Measurements from ENCODE around the gene OIP5. TPM values are rescaled to one million over a fixed set of nuclear protein-coding genes. Genes with fewer than 3 reads are reported as not detected.
"Not testable (repeated sequence)": the region's sequence is repeated elsewhere in the genome, so short reads cannot be mapped to it uniquely, and the experiment has no call there.

OIP5 gene
- polyA plus RNA-seq, 1 donor from 2014 or later = 0.68 TPM

DNA sequence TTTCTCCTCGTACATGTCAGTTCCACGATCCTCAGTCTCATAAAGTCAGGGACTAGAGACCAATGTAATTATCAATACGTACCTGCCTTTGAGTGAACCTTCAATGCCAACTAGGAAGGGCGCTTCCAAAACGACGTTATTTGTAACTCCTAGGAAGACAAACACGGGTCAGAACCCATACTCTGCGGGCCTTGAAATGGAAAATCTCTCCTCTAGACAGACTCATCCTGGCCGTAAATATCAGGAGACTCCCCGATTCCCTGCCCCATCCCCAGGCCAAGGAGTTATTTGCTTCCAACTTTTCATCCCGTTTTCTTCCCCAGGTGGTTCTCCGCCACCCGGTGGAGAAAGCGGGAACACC is 578 bp downstream of the OIP5 start:
- Mint-ChIP-seq H3K27me3 (no peaks in the 10 kb centered on the region), H3K4me3 (peak overlapping the region; percentile 97 to 100 (median 100)), H3K27ac (peak overlapping the region; percentile 28 to 98 (median 98)), H3K4me1 (peaks cover 7 to 24% (median 24%) of the 10 kb centered on the region in 3 donors), H3K9me3 (no peaks in the 10 kb centered on the region), H3K36me3 (peaks cover 2% of the 10 kb centered on the region)

DNA sequence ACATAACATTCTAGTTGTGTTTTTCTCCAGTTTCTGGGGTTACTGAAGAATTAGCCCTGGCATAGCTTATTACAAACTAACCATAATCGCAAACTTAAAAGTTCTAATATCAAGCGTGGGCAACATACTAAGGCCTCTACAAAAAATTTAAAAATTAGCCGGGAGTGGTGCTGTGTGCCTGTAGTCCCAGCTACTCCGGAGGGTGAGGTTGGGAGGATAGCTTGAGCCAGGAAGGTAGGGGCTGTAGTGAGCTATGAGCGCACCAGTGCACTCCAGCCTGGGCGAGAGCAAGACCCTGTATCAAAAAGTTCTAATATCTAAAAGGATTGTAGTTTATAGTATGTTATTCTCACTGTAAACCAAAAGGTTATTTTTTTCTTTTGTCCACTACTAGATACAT is 1.1 kb downstream of the OIP5 start:
- Mint-ChIP-seq H3K36me3 (peaks cover 2% of the 10 kb centered on the region), H3K4me1 (peaks cover 7 to 24% (median 21%) of the 10 kb centered on the region in 3 donors), H3K27ac (peak overlapping the region; percentile 28 to 98 (median 98)), H3K9me3 (no peaks in the 10 kb centered on the region), H3K27me3 (no peaks in the 10 kb centered on the region), H3K4me3 (peak overlapping the region; percentile 97 to 100 (median 100))

DNA sequence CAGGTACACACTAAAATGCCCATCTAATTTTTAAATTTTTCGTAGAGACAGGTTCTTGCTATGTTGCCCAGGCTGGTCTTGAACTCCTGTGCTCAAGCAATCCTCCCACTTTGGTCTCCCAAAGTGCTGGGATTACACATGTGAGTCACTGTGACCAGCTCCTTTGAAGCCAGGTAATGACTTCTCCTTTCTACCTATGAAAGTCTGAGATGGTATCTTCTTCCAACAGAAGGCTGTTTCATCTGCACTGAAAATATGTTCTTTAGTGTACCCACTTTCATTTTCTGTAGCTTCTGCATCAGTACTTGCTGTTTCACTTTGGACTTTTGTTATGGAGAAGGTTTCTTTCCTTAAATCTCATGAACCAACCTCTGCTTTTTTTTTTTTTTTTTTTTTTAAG is 8.8 kb downstream of the OIP5 start:
- H3K9me3 Mint-ChIP-seq = no peaks in the 10 kb centered on the region
- no peaks in the 10 kb centered on the region for H3K27me3 Mint-ChIP-seq
- peaks cover 0 to 3% (median 0%) of the 10 kb centered on the region in 3 donors for H3K4me1 Mint-ChIP-seq
- no peak overlapping the region for H3K4me3 Mint-ChIP-seq
- peaks cover 3% of the 10 kb centered on the region for H3K36me3 Mint-ChIP-seq
- no peak overlapping the region for H3K27ac Mint-ChIP-seq

DNA sequence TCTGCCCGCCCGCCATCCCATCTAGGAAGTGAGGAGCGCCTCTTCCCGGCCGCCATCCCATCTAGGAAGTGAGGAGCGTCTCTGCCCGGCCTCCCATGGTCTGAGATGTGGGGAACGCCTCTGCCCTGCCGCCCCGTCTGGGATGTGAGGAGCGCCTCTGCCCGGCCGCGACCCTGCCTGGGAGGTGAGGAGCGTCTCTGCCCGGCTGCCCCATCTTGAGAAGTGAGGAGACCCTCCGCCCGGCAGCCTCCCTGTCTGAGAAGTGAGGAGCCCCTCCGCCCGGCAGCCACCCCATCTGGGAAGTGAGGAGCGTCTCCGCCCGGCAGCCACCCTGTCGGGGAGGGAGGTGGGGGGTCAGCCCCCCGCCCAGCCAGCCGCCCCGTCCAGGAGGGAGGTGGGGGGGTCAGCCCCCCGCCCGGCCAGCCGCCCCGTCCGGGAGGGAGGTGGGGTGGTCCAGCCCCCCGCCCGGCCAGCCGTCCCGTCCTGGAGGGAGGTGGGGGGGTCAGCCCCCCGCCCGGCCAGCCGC is 11.5 kb downstream of the OIP5 start:
- not testable (repeated sequence) for H3K4me3 Mint-ChIP-seq, H3K27ac Mint-ChIP-seq, H3K9me3 Mint-ChIP-seq, H3K27me3 Mint-ChIP-seq, H3K36me3 Mint-ChIP-seq, H3K4me1 Mint-ChIP-seq

DNA sequence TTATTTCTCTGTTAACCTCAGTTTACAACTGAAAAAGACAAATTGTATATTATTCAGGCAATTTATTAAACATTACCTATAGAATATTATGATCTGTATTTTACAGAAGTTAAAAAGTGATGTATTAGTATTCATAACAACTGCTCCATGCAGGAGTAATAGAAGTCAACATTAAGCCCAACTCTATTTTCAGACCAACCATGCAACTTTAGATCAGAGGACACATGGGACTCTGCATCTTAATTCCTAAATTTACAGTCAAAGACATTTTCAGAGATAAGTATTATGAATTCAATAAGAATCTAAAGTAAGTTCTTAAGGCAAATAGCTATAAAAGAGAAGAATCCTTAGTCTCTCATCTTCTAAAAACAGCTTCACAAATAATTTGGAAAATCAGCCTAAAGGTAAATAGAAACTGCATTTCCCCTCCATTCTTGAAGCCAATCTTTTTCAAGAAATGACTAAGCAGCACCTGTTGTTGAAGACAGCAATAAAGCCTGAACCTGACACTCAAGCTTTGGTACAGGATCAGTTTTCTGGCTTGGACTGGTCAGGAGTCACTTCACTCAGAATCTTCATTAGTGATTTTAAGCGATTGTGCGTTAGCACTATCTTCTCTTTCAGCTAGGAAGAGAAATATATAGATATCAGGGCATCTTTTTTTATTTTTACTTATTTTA is 23.0 kb downstream of the OIP5 start:
- Mint-ChIP-seq H3K9me3 (no peaks in the 10 kb centered on the region), H3K4me3 (no peak overlapping the region), H3K36me3 (peaks cover 4% of the 10 kb centered on the region), H3K27ac (no peak overlapping the region), H3K4me1 (peaks cover 3 to 8% (median 4%) of the 10 kb centered on the region in 3 donors), H3K27me3 (no peaks in the 10 kb centered on the region)

DNA sequence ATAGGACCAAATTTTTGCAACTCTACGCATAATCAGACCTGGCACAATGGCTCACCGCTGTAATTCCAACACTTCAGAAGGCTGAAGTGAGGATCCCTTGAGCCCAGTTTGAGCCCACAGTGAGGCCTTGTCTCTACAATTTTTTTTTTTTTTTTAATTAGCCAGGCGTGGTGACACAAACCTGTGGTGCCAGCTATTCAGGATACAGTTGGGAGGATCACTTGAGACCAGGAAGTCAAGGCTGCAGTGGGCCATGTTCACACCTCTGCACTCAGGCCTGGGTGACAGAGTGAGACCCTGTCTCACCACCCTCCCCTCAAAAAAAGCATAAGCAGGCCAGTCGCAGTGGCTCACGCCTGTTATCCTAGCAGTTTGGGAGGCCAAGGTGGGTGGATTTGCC is 24.7 kb downstream of the OIP5 start:
- H3K4me1 Mint-ChIP-seq = peaks cover 6 to 14% (median 9%) of the 10 kb centered on the region in 3 donors
- no peak overlapping the region for H3K27ac Mint-ChIP-seq
- H3K36me3 Mint-ChIP-seq = peaks cover 4% of the 10 kb centered on the region
- no peaks in the 10 kb centered on the region for H3K9me3 Mint-ChIP-seq
- no peaks in the 10 kb centered on the region for H3K27me3 Mint-ChIP-seq
- H3K4me3 Mint-ChIP-seq = no peak overlapping the region

DNA sequence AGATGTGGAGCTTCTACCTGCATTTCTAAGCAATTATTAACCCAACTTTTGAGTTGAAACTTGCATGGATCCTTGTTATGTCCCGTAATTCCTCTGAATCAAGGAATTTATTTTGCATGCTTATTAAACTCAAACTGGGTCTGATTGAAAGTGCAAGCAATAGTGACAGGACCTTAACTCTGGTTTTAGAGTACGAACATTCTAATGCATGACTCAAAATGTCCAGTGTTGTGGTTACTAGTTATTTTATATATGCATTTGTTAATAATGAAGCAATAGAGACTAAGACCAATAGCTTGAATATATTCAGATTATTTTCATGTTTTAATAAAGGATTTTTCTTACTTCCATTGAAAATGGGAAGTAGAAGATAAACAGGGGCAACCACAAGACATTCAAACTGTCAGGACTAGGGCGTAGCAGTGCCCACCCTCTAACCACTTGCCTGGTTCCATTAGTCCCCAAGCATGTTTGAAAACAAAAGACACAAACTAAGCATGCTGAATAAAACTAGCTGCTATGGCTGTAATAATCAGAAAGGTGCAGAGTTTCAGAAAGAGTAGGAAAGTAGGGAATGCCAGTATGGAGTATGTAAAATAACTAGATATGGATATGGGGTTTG is 28.1 kb downstream of the OIP5 start:
- peak overlapping the region in 1 of 3 donors; percentile 94 for H3K27ac Mint-ChIP-seq
- H3K4me3 Mint-ChIP-seq = peak overlapping the region in 1 of 4 donors; percentile 56
- H3K9me3 Mint-ChIP-seq = no peaks in the 10 kb centered on the region
- H3K4me1 Mint-ChIP-seq = peaks cover 9 to 25% (median 10%) of the 10 kb centered on the region in 3 donors
- H3K36me3 Mint-ChIP-seq = peaks cover 4% of the 10 kb centered on the region
- H3K27me3 Mint-ChIP-seq = no peaks in the 10 kb centered on the region

DNA sequence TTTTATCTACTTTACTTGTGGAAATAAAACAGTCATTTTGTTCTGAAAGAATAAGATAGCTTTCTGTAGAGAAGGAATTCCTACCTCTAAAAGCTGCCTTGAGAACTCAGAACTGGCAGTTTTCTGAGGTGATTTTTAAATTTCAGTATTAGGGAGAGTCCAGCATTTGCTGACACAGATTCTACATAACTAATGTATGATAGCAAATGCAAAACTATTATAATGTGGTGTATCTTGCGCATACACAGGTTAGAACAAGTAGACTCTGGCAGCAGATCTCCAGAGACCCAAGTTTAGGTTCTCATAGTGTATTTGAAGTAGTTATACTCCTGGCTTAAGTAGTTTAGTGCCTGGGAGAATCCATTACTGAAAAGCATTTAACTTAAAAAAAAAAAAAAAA is 30.8 kb downstream of the OIP5 start:
- peaks cover 10 to 25% (median 10%) of the 10 kb centered on the region in 3 donors for H3K4me1 Mint-ChIP-seq
- H3K4me3 Mint-ChIP-seq = no peak overlapping the region
- H3K27me3 Mint-ChIP-seq = no peaks in the 10 kb centered on the region
- peaks cover 4% of the 10 kb centered on the region for H3K36me3 Mint-ChIP-seq
- H3K27ac Mint-ChIP-seq = no peak overlapping the region
- no peaks in the 10 kb centered on the region for H3K9me3 Mint-ChIP-seq

DNA sequence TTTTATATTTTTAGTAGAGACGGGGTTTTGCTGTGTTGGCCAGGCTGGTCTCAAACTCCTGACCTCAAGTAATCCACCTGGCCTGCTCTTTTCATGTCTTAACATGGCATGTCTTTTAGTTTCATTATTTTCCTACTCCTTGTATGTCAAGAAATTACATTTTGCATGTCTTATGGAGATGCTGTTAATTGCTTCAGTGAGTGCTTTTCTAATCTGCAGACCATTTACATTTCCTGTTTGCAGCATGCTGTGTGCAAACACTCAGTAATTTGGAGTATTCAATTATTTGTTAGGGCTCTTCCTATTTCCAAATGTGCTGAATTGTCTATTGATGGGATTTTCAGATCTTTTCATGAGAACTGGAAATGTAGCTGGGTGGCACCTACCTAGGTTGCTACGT is 31.3 kb downstream of the OIP5 start:
- H3K4me1 Mint-ChIP-seq = peaks cover 10 to 23% (median 11%) of the 10 kb centered on the region in 3 donors
- H3K36me3 Mint-ChIP-seq, H3K9me3 Mint-ChIP-seq, H3K27ac Mint-ChIP-seq, H3K27me3 Mint-ChIP-seq, H3K4me3 Mint-ChIP-seq: not testable (repeated sequence)

DNA sequence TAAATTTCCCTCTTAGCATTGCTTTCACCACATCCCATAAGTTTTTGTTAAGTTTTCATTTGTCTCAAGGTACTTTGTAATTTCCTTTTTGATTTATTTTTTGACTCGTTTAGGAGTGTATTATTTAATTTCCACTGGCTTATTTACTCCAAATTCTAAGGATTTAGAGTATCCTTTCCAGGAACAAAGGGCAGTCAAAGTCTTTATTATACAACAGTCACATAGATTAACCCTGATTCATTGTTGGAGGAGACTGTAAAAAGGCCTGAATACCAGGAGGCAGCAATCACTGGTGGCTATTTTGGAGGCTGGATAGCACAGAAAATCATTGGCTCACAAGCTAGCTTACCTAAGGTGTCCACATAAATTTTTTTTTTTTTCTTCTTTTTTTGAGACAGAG is 39.9 kb downstream of the OIP5 start:
- peak overlapping the region in 2 of 3 donors; percentile 72 to 97 for H3K27ac Mint-ChIP-seq
- no peak overlapping the region for H3K4me3 Mint-ChIP-seq
- no peaks in the 10 kb centered on the region for H3K36me3 Mint-ChIP-seq
- no peaks in the 10 kb centered on the region for H3K27me3 Mint-ChIP-seq
- H3K4me1 Mint-ChIP-seq = peaks cover 23 to 29% (median 26%) of the 10 kb centered on the region in 3 donors
- no peaks in the 10 kb centered on the region for H3K9me3 Mint-ChIP-seq

DNA sequence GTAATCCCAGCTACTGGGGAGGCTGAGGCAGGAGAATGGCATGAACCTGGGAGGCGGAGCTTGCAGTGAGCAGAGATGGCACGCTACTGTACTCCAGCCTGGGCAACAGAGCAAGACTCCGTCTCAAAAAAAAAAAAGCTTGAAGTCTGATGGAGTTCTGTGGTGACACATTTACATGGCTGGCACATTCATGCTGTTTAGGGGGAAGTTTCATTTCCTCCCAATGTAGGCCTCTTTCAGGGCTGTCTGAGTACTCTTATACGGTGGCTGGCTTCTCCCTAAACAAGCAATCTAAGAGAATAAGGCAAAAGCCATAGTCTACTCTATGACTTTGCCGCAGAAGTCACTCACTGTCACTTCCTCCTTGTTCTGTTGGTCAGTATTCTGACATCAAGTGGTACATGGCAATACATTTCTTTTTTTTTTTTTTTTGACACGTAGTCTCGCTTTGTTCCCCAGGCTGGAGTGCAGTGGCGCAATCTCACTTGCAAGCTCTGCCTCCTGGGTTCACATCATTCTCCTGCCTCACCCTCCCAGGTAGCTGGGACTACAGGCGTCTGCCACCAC is 41.2 kb downstream of the OIP5 start:
- Mint-ChIP-seq H3K27ac (peak overlapping the region; percentile 72 to 97 (median 91)), H3K36me3 (peaks cover 2% of the 10 kb centered on the region), H3K4me1 (peaks cover 25 to 30% (median 29%) of the 10 kb centered on the region in 3 donors), H3K27me3 (no peaks in the 10 kb centered on the region), H3K9me3 (no peaks in the 10 kb centered on the region), H3K4me3 (peak overlapping the region in 3 of 4 donors; percentile 47 to 85 (median 80))

DNA sequence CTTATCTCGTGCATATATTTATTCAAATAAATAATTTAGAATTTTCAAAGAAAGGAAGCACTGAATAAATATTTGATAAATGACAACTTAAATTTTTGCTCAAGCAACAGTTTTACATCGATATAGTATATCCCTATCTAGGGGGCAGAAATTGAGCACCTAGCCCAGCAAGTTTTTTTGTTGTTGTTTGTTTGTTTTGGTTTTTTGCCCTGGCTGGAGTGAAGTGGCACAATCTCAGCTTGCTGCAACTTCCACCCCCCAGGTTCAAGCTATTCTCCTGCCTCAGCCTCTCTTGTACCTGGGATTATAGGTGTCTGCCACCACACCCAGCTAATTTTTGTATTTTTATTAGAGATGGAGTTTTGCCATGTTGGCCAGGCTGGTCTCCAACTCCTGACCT is 42.4 kb downstream of the OIP5 start:
- H3K4me1 Mint-ChIP-seq = peaks cover 30 to 36% (median 32%) of the 10 kb centered on the region in 3 donors
- peaks cover 5% of the 10 kb centered on the region for H3K36me3 Mint-ChIP-seq
- no peak overlapping the region for H3K4me3 Mint-ChIP-seq
- no peaks in the 10 kb centered on the region for H3K27me3 Mint-ChIP-seq
- H3K9me3 Mint-ChIP-seq = no peaks in the 10 kb centered on the region
- no peak overlapping the region for H3K27ac Mint-ChIP-seq

DNA sequence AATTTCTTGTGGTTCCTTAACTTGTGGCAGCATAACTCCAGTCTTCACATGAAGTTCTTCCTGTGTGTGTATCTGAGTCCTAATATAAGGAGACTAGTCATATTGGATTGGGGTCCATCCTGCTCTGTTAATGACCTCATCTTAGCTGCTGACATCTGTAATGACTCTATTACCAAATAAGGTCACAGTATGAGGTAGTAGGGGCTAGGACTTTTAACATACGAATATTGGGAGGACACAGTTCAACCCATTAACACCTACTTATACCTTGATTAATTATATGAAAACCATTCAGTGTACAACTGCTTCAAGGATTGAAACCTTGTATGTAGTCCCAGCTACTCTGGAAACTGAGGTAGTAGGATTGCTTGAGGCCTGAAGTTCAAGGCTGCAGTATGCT is 43.9 kb downstream of the OIP5 start:
- no peaks in the 10 kb centered on the region for H3K9me3 Mint-ChIP-seq
- H3K4me3 Mint-ChIP-seq = peak overlapping the region in 1 of 4 donors; percentile 59
- H3K27me3 Mint-ChIP-seq = no peaks in the 10 kb centered on the region
- H3K36me3 Mint-ChIP-seq = peaks cover 5% of the 10 kb centered on the region
- H3K27ac Mint-ChIP-seq = no peak overlapping the region
- H3K4me1 Mint-ChIP-seq = peaks cover 37 to 41% (median 39%) of the 10 kb centered on the region in 3 donors

DNA sequence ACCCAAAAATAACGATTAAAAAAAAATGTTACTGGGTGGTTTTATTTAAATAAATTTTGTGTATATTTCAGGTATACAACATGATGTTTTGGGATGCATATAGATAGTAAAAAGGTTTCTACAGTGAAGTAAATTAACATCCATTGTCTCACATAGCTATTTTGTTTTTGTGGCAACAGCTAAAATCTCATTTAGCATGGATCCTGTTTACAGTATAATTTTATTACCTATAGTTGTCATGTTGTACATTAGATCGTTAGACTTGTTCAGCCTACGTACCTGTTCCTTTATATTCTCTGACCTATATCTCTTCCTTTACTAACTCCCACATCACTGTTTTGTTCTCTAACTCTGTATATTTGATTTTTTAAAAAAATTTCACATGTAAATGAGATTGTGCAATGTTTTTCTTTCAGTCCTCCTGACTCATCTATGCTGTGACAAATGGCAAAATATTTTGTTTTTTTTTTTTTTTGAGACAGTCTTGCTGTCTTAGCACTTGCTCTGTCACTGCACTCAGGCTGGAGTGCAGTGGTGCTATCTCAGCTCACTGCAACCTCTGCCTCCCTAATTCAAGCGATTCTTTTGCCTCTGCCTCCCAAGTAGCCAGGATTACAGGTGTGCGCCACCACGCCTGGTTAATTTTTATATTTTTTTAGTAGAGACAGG is 45.6 kb downstream of the OIP5 start:
- Mint-ChIP-seq H3K27me3 (no peaks in the 10 kb centered on the region), H3K36me3 (peaks cover 5% of the 10 kb centered on the region), H3K9me3 (no peaks in the 10 kb centered on the region), H3K4me1 (peaks cover 34 to 46% (median 39%) of the 10 kb centered on the region in 3 donors), H3K27ac (peak overlapping the region in 1 of 3 donors; percentile 67), H3K4me3 (peak overlapping the region in 1 of 4 donors; percentile 53)

DNA sequence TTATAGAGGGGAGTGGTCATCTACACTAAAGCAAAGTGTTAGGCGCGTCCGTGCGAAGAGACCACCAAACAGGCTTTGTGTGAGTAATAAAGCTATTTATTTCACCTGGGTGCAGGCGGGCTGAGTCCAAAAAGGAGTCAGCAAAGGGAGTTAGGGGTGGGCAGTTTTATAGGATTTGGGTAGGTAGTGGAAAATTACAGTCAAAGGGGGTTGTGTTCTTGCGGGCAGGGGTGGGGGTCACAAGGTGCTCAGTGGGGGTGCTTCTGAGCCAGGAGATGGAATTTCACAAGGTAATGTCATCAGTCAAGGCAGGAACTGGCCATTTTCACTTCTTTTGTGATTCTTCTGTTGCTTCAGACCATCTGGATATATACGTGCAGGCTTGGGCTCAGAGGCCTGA is 47.1 kb downstream of the OIP5 start:
- H3K4me1 Mint-ChIP-seq = peaks cover 20 to 33% (median 26%) of the 10 kb centered on the region in 3 donors
- no peaks in the 10 kb centered on the region for H3K27me3 Mint-ChIP-seq
- H3K4me3 Mint-ChIP-seq = peak overlapping the region; percentile 90 to 99 (median 96)

More for the DNA sequence above, 47.1 kb downstream of the OIP5 start:
- H3K27ac Mint-ChIP-seq = peak overlapping the region; percentile 52 to 98 (median 83)
- H3K36me3 Mint-ChIP-seq = peaks cover 5% of the 10 kb centered on the region
- no peaks in the 10 kb centered on the region for H3K9me3 Mint-ChIP-seq
